NCI-H1092 (cell line): ENCODE measurements around the gene BMPER.

ENCODE experiments used
- DNase-seq: peaks from one replicate; lab custom pipeline; 2025; lab: John Stamatoyannopoulos, UW

The BMPER gene

DNA sequence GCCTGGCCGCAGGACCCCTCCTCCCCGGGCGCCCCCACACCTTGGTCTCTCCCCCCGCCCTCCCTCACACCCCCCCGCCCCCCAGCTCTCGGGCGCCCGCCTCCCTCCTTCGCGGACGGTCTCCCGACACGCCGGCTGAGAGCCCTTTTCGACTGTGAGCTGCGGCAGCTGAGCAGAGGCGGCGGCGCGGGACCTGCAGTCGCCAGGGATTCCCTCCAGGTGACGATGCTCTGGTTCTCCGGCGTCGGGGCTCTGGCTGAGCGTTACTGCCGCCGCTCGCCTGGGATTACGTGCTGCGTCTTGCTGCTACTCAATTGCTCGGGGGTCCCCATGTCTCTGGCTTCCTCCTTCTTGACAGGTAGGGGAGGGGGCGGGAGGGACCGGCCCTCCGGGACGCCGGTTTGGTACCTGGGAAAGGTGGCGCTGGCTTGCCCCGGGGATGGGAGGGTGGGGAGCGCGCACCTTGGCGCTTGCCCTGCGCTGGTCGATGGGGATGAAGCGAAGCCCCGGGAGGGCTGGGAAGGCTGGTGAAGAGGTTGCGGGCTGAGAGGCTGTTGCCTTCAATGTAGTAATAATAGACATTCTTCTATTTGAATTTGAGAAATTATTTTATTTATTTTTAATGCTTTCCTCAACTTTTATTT is at the start of gene BMPER:
TSS of gene BMPER (plus strand) at position 151 of the 644 bp plus-strand sequence. CDS start at position 226, 75 bp downstream.
- peak; percentile 68 for DNase-seq

DNA sequence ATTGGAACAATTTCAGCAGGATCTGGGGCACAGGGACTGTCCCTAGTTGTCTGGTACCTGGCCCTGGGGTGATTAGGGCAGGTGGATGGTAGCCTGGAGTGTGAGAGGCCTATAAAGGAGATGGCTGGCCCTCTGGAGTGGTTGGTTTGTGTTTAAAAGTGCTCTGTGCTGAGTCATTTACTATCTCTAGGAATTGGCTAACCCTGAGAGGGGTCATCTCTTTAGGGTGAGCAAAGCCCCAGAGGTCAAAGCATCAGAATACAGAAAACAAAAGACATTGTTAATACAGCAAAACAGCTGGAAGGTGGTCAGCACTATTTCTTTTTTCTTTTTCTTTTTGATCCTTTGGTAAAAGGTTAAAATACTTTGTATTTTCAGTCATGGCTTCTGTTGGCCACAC is 43.4 kb upstream of the BMPER start:
- no peak for DNase-seq

DNA sequence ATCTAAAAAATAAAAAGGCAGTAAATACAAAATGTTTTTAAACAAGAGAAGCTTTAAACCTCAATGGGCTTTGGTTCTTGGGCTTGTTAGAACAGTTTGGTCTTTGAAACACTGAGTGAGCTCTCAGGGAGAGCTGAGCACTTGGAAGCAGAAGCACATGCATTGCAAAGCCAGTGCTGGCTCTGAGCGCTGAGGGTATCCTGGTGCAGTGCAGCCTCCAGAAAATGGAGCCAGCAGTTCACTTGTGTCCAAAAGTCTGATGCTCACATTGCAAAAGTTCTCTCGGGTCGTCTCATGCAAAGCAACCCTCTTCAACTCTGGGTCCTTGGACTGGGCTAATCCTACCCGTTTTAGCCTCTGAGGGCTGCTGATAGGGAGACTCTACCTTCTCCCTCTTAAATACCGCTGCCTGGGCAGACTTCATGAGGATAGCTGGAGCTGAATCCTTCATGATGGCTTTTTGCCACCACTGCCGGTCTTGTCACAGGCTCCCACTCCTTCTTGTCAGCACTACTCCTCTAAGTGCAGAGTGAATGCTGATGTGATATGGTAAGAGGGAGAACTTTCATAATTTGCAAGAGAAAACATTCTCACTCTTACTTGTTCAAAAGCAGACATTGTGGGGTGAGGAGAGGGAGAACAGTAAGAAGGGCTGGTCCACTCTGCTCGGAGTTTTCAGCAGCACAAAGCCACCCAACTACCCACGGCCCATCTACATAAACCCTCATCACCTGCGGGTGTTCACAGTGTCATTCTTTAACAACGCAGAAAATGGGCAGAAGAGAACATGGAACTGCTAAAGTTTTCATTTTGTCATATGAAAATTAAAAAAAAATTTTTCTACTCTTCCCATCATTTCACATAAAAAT is 42.2 kb upstream of the BMPER start:
- DNase-seq, result no peak

DNA sequence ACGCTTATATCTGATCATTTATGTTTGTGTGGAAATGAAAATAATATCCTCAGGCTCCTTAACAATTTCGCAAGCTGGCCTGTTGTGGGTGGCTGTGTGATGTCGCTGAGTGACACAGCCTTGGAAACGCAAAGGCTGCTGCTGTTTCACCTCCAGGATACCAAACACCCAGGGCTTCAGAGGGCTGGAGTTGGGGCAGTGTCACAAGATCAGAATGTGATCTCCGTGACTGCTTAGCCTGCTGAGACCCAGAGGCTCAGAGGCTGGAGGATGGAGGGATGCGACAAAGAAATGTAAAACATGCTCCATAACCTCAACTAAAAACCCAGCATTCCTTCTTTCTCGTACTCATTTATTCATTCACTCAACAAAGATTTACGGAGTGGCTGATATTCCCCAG is 37.2 kb upstream of the BMPER start:
- no peak for DNase-seq

DNA sequence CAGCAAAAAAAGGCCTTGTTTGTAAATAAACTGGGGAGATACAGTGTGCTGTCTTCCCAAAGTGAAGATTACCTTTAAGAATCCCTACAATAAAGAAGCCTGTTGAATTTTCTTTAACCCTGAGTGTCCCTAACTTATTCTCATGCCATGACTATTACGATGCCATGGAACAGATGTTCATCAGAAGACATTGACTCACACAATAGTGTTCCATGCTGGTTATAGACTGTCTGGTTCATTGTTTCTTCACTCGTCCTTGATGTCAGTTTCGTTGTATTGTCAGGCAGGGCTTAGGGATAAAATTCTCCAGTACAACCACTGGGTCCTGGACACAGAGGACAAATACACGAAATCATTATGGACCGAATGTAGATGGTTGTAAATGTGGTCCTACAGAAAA is 36.2 kb upstream of the BMPER start:
- no peak for DNase-seq

DNA sequence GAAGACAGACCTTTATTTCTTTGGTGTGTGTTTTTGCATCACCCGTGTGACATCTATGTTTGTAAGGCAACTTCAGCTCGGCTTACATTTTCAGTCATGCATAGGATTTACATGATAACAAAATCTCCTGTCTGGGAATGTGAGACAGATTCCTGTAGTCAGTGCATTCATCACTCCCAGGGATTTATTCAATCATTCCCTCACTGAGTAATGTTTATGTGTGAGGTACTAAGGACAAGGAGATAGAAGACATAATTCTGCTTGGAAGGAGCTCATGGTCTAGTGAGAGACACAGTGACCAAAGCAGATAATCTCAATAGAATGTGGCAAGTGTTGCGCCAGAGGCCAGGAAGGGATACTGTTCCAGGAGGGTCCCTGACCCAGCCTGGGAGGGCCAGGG is 35.2 kb upstream of the BMPER start:
- DNase-seq, result no peak

DNA sequence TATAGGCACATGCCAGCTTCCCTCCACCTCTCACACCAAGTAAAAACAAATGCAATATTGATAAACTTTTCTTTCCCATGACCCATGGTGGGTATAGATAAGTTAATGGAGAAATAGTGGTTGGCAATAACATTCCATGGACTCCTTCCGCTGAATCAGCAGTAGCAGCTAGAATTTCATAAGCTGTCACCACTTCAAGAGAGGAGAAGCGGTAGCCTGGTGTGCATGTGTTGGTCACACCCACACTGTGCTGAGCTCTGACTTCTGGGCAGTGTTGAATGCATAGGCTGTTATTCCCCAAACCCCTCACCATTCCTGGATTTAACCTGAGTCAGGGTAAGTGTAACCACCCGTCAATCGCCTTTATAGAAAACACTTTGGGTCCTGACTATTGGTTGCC is 32.5 kb upstream of the BMPER start:
- no peak for DNase-seq

DNA sequence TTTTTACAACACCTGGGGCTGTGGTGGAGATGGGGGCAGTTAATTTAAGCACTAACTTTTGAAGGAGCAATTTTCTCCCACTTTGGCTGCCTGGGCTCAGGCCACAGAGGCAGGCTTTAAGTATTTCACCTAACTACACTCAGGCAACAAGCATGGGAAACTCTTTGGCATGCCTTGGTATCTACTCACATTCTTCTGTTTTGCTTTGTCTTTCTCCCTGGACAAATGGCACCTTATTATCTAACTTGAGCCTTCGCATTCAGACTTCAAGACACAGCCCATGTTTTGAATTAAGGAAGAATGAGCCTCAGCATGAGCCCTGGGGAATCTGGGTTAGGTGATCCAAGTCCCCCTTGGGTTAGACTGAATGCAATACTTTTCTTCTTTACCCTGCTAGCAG is 31.8 kb upstream of the BMPER start:
- no peak for DNase-seq

DNA sequence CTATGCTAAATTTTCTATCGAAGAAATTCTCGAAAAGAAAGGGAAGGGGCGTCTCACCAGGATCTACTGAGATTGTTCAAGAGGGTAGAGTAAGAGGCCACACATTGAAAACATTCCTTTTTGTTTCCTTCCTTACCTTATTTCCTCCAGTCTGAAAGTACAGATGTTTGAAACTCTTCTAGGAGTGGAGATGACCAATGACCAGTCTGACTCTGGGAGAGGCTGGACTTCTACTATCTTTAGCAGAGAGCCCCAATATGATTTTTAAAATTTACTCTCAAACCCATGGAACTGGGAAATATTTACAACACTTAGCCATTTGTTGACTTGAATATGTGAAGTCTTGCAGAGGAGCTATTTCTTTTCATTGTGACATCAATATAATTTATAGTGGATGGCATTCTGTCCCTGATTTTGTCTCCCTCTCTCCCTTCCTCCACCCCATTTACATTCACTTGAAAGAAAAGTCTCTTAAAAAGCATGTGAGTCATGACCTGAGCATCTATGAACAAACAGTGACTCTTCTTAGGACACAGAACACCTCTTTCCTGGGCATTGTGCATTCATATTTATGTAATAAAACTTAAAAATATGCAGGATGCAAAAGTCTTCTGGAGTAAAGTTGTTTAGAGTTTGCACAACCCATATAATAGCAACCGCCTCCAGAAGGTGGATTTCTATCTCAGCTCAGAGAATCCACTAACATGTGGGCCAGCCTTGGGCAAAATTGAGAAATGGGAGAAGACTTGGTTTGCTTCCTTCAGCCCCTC is 31.2 kb upstream of the BMPER start:
- DNase-seq, result no peak

DNA sequence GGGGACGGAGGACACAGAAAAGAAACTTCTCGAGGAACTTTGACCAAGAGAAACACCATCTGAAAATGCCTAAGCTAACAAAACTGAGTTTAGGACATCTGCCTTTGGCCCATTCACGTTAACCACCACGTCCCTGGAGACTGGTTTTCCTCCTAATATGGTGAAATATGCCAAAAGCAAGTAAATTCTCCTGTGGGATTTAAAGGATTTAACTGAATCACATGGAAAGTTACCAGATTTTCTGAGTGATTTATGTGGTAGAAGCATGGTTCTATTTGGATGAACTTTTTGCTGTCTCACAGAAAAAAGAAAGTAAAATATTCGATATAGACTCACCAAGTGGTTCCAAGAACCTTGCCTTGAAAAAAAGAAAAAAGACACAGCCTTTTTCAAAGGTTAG is 30.4 kb upstream of the BMPER start:
- no peak for DNase-seq

DNA sequence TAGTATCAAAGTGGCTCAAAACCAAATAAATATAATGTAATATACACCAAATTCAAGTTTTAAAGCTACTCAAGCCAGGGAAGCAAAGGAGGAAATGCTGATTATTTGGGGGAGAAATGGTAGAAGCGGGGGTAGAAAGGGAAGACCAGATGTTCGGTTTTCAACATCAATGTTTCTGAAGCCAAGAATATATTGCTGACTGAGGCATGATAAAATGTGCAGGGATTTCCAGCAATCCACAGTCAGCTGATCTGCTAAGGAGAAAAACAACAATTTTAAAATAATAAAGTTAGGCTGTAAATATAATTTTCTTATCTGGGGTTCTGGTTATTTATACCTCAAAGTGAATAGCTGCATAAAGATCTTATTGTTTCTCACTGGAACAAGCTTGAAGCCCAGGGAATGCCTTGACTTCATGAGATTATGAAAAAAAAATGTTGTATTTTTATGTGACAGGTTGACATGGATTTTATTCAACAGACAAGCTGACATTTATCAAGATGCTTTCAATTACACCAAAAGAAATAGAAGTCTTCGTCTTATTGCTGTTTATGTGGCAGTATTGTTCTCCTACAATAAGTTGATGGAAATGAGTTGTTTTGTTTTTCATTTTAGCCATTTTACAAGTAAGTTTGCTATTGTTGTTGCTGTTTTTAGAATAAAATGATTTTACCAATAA is 28.6 kb upstream of the BMPER start:
- no peak for DNase-seq

DNA sequence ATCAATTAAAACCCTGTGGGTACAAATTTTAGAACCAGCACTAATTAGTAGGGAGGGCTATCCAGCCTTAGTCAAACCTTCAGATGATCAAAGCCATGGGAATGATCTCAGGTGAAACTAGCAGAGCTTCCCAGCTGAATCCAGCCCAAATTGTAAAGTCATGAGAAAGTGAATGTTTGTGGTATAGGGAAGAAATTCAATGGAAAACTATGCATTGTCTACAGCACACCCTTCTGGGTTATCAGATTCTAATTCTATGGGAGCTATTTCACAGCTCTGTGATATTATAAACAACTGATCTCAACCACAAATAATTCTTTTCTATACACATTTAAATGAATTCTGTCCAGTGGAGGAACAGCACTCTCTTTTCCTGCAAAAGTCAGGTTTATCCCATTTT is 24.6 kb upstream of the BMPER start:
- DNase-seq, result no peak

DNA sequence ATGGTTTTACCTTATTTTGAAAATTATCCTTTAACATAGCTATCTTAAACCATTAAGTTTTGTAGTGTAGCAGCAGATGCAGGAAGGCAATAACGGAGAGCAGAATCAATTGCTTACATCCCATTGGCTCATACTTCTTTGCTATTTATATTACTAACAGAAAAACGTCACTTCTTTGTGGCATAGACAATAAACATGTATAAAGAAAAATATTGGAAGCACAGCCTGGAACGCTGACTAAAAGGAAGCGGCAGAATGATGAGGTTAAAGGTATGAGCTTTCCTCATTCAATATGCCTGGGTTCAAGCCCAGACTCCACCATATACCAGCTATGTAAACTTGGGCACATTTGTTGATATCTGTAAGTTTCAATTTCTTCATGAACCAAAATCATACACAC is 24.0 kb upstream of the BMPER start:
- DNase-seq, result no peak

DNA sequence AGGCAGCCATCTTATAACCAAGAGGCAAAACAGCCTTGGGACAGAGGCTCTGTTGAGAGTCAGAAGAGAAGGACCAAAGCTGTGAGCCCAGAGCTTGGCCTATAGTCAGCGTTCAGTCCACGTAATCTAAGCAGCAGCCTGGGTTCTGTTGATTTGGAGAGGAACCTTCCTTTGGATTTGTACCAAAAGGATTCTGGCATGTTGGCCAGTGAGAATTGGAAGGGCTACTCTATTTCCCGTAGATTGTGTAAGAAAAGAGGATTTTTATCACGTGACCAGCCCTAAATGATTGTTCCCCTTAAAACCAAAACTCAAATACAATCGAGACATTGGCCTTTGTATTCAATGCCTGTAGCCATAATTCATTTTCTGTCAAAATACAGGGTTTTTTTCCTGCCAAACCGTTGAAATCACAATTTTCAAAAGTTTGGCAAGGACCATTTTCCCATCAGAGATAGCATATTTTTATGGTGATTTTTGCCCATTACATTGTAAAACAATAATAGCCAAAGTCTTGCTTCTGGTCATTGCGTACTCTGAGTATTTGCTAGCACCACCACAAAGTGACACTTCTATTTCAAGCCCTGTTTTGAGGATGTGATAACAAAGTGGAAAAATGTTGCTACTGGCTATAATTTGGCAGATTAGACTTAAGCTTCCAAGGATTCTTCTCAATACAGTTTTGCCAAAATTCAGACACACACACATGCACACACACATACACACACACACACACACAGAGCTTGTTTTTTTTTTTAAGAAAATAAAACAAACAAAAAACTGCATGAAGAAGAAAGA is 23.1 kb upstream of the BMPER start:
- DNase-seq, result no peak

DNA sequence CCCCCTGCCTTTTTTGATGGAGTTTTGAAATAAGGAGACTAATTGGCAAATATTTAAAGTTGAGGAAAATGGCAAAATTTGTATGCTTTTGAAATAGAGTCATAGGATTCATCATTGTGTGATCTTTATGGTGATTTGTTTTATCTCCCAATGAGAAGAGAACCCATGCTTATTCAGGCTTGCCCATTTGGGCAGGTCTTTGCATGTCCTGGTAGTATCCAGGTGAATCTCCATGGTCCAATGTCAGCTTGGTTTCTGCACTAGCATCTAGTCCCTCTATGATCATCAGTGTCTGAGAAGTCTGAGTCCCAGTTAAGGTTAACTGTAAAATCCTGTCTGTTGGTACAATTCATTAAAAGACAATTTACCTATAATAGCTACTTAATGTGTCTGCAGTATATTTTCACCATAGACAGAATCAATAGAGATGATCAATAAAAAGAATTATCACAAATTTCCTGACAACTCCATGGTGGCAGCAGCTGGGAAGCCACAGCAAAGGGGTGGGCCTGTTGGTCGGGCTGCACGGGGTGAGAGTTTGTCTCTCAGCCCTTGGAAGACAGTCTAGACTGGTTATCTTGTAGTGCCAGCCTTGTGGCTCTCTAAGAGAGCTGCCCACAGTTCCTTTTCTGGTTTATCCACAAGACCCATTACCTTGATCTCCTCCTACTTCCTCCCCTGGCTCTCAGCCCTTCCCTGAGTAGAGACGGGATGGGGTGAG is 22.2 kb upstream of the BMPER start:
- DNase-seq, result no peak

DNA sequence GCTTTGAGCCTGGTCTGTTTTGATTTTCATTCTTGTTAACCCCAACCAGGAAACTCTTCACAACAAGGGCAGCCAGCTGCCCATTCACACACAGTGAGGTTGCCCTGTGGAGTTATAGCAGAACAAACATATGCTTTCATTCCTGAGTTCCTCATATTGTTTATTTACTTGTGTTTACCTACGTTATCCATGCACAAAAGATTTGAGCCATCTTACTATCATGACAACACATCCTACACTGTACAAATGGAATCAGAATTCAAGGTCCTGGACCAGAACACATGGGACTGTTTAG is 21.7 kb upstream of the BMPER start:
- no peak for DNase-seq

DNA sequence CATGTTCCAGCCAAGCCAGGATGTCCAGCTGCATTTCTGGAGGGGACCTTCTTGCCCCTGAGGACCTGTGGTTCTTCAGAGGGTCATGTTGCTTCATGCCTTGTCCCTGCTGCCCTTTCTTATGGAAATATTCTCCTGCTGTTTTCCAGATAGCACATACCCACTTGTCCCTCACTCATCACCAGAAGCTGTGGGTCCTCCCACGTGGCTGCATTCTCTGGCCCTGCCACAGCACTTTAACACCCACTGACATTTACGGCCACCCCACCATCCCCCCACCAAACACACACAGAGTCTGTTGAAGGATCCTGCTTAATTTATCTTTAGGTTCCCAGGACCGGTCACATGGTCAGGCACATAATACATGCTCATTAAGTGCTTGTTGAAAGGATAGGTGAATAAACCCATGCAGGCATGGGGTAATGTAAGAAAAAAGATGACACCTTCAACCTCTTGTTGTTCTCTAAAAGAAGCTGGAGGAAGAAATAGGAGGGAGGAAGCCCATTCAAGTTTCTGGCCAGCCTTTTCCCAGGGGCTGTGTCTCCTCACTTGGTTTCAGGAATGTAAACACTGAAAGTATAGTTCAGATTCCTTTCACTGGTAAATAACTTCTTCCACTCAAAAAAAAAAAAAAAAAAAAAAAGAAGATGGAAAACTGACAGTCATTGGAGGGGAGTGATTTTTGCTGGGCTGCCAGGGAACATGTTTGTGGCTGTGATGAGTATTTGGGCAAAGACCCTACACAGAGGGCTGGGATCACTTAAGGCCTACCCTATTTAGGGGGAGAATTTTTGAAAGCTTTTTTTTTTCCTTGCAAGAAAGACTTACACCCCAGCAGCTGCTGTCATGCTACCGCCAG is 19.8 kb upstream of the BMPER start:
- no peak for DNase-seq

DNA sequence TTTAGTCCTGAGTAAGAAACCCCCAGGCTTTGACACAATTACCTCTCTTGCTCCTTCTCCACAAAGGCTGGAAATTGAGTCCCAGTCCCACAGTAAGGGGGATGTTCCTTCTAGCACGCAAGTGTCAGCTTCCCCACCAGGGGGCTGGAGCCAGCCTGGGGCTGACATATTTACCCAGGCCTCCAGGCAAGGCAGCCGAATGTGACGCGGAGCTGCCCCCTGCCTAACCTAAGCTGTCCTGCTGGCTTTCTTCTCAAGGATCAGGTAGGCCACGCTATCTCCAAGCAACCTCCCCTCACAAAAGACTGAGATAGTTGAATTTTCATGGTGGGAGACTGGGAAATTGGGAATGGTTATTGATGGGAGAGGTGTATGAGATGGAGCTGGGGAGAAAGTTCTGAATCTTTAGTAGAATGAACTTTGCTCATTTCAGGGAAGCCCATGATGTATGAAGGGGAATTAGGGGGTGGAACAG is 19.2 kb upstream of the BMPER start:
- DNase-seq, result no peak

DNA sequence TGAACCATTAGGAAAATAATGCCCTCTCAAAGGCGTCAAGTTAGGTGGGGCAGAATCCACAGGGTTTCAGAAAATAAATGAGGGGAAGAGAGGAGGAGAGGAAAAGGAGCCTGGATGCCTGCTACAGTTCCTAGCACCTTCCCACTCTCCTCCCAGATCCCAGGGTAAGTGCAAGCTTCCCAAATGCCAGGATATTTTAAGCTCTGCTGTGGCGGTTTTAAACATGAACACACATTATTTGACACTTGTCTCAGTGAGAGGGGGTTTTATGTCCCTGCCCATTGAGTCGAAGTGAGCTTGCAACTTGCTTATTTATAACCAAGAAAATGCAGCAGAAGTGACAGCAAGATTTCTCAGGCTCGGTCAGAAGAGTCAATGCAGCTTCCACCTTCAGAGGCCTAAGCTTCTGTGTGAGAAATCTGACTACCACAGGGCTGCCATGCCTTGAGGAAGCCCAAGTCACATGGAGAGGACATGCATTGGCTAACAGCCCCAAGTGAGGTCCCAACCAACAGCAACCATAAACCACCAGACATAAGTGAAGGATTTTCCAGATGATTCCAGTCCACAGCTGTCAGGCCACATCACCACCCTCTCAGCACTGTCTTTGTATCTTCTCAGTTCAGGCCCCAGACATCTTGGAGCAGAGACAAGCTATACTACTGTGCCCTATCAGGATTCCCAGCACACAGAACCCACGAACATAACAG is 17.9 kb upstream of the BMPER start:
- DNase-seq, result no peak
